NCI-H82 treated with DMSO at 0.1 percent for 48 hours (cell line): ENCODE measurements around the gene CA12.
"Not testable (repeated sequence)": the region's sequence is repeated elsewhere in the genome, so short reads cannot be mapped to it uniquely, and the experiment has no call there.

Experiments
- DNase-seq: peaks from one replicate; lab custom pipeline; 2025; ENCODE audit not compliant: unreplicated experiment; lab: John Stamatoyannopoulos, UW

Gene CA12

GRCh38 chr15:63360170-63360569 is 21.5 kb downstream of the CA12 start:
- no peak for DNase-seq

GRCh38 chr15:63358241-63359029 is 23.2 kb downstream of the CA12 start:
- no peak for DNase-seq

GRCh38 chr15:63357731-63358130 is 23.9 kb downstream of the CA12 start:
- no peak for DNase-seq

- no peak for DNase-seq
These were observed 24.6 kb downstream of the CA12 start for GRCh38 chr15:63357061-63357460.

- DNase-seq = no peak
These were observed 26.6 kb downstream of the CA12 start for GRCh38 chr15:63354821-63355650.

- DNase-seq = no peak
These were observed 27.8 kb downstream of the CA12 start for GRCh38 chr15:63353887-63354286.

GRCh38 chr15:63353261-63353660 is 28.4 kb downstream of the CA12 start:
- no peak for DNase-seq

GRCh38 chr15:63352808-63353207 is 28.8 kb downstream of the CA12 start:
- no peak for DNase-seq

- no peak for DNase-seq
These were observed 30.5 kb downstream of the CA12 start for GRCh38 chr15:63351170-63351569.

GRCh38 chr15:63350178-63350621 is 31.4 kb downstream of the CA12 start:
- DNase-seq = no peak

- DNase-seq = no peak
These were observed 32.0 kb downstream of the CA12 start for GRCh38 chr15:63349621-63350020.

- DNase-seq = no peak
These were observed 32.5 kb downstream of the CA12 start for GRCh38 chr15:63349156-63349555.

GRCh38 chr15:63348392-63348791 is 33.3 kb downstream of the CA12 start:
- DNase-seq = no peak

GRCh38 chr15:63347074-63347857 is 34.4 kb downstream of the CA12 start:
- no peak for DNase-seq

GRCh38 chr15:63345391-63345752 is 36.3 kb downstream of the CA12 start:
- DNase-seq = no peak

GRCh38 chr15:63344731-63345390 is 36.8 kb downstream of the CA12 start:
- DNase-seq = no peak

- DNase-seq = not testable (repeated sequence)
These were observed 38.6 kb downstream of the CA12 start for GRCh38 chr15:63342996-63343562.

- no peak for DNase-seq
These were observed 39.7 kb downstream of the CA12 start for GRCh38 chr15:63341898-63342297.

GRCh38 chr15:63340878-63341277 is 40.8 kb downstream of the CA12 start:
- no peak for DNase-seq

GRCh38 chr15:63340353-63340752 is 41.3 kb downstream of the CA12 start:
- no peak for DNase-seq

GRCh38 chr15:63339836-63340235 is 41.8 kb downstream of the CA12 start:
- DNase-seq = no peak
